ENCODE results near the gene JPH2.
A peak's percentile ranks its signal among the peaks of the same experiment; 100 is the strongest.

The JPH2 gene

DNA sequence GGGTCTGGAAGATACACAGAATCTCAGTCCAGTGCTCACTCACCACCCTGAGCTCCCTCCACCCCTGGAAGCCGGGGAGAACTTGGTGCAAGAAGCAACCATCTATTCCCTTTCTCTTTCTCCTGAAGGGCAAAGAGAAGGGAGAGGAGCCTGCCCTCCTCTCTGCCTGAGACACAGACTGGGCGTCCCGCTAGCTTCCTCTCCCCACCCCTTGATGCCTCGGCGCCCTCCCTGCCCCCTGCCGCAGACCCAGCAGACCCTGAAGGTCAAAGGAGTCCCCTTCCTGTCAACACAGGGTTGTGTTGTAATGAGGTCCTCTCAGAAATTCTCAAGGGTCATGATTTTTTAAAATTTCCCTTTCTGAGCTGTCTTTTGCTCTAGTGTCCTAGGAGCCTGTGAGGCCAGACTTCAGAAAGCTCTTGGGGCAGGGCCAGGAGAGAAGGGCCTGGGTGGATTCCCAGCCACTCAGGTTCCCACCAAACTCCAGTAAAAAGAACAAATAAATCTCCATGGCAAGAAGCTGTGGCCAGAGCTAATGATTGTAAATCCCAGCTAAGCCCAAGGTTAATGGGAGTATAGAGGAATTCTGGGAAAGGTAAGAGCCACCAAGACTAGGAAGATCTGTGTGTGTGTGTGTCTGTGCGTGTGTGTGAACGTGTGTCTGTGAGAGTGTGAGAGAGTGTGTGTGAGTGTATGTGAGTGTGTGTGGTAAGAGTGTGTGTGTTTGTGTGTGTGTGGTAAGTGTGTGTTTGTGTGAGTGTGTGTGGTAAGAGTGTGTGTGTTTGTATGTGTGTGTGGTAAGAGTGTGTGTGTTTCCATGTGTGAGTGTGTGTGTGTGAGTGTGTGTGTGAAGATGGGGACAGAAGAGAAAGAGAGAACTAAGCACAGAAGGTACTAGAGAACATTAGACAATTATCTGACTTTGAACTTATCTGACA, 1.1 kb upstream of the JPH2 start:
- no peaks in the 10 kb centered on the region for H3K36me3 Mint-ChIP-seq (ENCODE audit: low read depth)
- H3K9me3 Mint-ChIP-seq: no peaks in the 10 kb centered on the region
- peak overlapping the region; percentile 93 for H3K27ac Mint-ChIP-seq
- peaks cover 8% of the 10 kb centered on the region for H3K27me3 Mint-ChIP-seq (ENCODE audit: low read depth, poor library complexity)
- peak; percentile 55 for DNase-seq
- peaks cover 49% of the 10 kb centered on the region for H3K4me1 Mint-ChIP-seq
- TF ChIP-seq, protein P1, sequence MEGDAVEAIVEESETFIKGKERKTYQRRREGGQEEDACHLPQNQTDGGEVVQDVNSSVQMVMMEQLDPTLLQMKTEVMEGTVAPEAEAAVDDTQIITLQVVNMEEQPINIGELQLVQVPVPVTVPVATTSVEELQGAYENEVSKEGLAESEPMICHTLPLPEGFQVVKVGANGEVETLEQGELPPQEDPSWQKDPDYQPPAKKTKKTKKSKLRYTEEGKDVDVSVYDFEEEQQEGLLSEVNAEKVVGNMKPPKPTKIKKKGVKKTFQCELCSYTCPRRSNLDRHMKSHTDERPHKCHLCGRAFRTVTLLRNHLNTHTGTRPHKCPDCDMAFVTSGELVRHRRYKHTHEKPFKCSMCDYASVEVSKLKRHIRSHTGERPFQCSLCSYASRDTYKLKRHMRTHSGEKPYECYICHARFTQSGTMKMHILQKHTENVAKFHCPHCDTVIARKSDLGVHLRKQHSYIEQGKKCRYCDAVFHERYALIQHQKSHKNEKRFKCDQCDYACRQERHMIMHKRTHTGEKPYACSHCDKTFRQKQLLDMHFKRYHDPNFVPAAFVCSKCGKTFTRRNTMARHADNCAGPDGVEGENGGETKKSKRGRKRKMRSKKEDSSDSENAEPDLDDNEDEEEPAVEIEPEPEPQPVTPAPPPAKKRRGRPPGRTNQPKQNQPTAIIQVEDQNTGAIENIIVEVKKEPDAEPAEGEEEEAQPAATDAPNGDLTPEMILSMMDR (IDR thresholded peaks at IDR 0.05): no peak
- H3K4me3 Mint-ChIP-seq: peak overlapping the region; percentile 82

DNA sequence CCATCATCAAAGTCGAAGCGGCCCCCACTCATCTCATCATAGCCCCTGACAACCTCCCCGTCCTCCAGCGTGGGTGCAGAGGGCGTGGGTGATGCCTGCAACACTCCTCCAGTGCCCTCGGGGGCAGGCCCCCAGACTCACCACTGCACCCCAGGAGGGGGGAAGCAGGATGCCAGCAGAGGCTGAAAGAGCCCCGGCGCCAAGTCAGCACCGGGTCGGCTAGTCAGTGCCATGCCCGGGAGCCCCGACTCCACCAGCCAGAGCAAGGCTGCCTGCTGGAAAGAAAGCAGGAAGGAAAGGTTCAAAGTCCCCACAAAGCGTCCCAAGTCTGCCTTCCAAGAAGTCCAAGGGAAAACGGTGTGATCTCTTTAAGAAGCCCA, 324 bp downstream of the JPH2 start:
- no peak for DNase-seq
- Mint-ChIP-seq H3K4me3 (peak overlapping the region; percentile 82), H3K4me1 (peaks cover 62% of the 10 kb centered on the region), H3K36me3 (ENCODE audit: low read depth) (no peaks in the 10 kb centered on the region), H3K9me3 (no peaks in the 10 kb centered on the region), H3K27me3 (ENCODE audit: low read depth, poor library complexity) (peaks cover 8% of the 10 kb centered on the region), H3K27ac (no peak overlapping the region)
- TF ChIP-seq, protein P1 (IDR thresholded peaks at IDR 0.05): no peak

DNA sequence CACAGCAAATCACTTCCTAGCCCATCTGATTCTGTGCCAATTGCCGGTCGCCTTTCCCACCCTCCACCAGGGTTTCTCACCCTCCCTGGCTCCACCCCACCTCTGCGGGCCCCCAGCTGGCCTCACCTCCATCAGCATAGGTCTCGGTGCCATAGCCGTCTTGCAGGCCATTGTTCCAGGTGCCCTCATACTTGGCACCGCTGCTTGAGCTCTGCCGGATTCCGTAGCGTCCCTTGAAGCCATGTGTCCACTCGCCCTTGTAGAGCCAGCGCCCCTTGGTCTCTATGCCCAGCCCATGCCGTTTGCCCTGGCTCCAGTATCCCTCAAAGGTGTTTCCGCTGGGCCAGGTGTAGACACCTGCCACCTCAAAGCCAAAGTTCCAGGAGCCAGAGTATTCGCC, 787 bp downstream of the JPH2 start:
- DNase-seq: no peak
- H3K9me3 Mint-ChIP-seq: no peaks in the 10 kb centered on the region
- TF ChIP-seq, protein P1 (IDR thresholded peaks at IDR 0.05): no peak
- no peak overlapping the region for H3K27ac Mint-ChIP-seq
- peak overlapping the region; percentile 82 for H3K4me3 Mint-ChIP-seq
- H3K27me3 Mint-ChIP-seq (ENCODE audit: low read depth, poor library complexity): peaks cover 8% of the 10 kb centered on the region
- H3K4me1 Mint-ChIP-seq: peaks cover 67% of the 10 kb centered on the region
- no peaks in the 10 kb centered on the region for H3K36me3 Mint-ChIP-seq (ENCODE audit: low read depth)

DNA sequence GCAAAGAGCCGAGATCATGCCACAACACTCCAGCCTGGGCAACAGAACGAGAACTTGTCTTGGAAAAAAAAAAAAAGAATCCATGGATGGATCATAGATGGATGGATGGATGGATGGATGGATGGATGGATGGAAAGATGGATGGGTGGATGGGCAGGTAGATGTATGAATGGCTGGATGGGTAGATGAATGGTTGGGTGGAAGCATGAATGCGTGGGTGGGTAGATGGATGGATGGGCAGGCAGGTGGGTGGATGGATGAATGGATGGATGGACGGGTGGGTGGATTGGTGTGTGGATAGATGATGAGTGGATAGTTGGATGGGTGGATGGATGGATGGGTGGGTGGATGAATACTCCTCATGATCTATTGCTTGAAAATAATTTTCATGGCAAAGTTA, 1.4 kb downstream of the JPH2 start:
- H3K4me3 Mint-ChIP-seq: peak overlapping the region; percentile 21
- H3K27ac Mint-ChIP-seq: no peak overlapping the region
- no peaks in the 10 kb centered on the region for H3K9me3 Mint-ChIP-seq
- peaks cover 8% of the 10 kb centered on the region for H3K27me3 Mint-ChIP-seq (ENCODE audit: low read depth, poor library complexity)
- no peaks in the 10 kb centered on the region for H3K36me3 Mint-ChIP-seq (ENCODE audit: low read depth)
- TF ChIP-seq, protein P1 (IDR thresholded peaks at IDR 0.05): no peak
- H3K4me1 Mint-ChIP-seq: peaks cover 70% of the 10 kb centered on the region
- DNase-seq: no peak

DNA sequence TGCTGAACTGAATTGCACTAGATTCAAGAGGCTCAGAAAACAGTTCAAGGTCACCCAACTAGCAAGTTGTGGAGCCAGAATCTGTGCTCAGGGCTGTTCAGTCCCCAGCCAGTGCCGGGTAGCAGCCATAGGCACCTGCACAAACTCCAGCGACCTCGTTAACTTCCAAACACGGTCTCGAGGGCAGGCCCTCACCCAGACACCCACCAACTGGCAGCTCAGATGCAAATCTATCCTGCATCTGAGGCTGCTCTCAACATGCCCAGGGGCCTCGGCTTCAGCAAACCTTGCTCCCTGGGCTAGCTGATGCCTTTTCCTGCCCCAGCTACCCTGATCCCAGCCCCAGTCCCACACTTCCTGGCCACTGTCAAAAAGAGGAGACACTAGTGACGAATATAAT, 3.7 kb downstream of the JPH2 start:
- TF ChIP-seq, protein P1 (IDR thresholded peaks at IDR 0.05): no peak
- no peaks in the 10 kb centered on the region for H3K9me3 Mint-ChIP-seq
- no peak overlapping the region for H3K27ac Mint-ChIP-seq
- H3K4me1 Mint-ChIP-seq: peaks cover 63% of the 10 kb centered on the region
- peaks cover 8% of the 10 kb centered on the region for H3K27me3 Mint-ChIP-seq (ENCODE audit: low read depth, poor library complexity)
- DNase-seq: no peak
- H3K4me3 Mint-ChIP-seq: no peak overlapping the region
- H3K36me3 Mint-ChIP-seq (ENCODE audit: low read depth): no peaks in the 10 kb centered on the region

DNA sequence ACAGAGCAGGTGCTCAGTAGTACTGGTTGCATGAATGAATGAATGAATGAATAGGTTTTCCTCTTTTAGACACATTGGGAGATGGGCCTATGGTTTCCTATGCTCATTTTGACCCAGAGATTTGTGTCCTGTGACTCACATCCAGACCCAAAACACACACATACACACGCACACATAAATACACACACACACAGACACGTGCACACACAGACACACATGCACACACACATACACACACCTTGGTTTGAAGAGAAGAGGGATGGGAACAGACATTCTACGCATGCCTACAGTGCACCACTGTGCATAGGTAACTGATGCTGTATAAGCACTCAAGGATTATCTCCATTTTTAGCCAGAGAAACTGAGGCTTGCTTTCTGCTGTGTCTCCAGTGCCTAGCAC, 4.1 kb downstream of the JPH2 start:
- DNase-seq: no peak
- Mint-ChIP-seq H3K4me1 (peaks cover 59% of the 10 kb centered on the region), H3K4me3 (no peak overlapping the region), H3K27ac (no peak overlapping the region), H3K36me3 (ENCODE audit: low read depth) (no peaks in the 10 kb centered on the region), H3K27me3 (ENCODE audit: low read depth, poor library complexity) (peaks cover 8% of the 10 kb centered on the region), H3K9me3 (no peaks in the 10 kb centered on the region)
- TF ChIP-seq, protein P1 (IDR thresholded peaks at IDR 0.05): no peak

Measured in nephron progenitor cell (in vitro differentiated cells).